Osteocyte (in vitro differentiated cells): Measurements from ENCODE around the gene OXSR1. TPM values are rescaled to one million over a fixed set of nuclear protein-coding genes. Genes with fewer than 3 reads are reported as not detected.

Source experiments
- DNase-seq: peaks from one replicate; pipeline ENCODE4 v3.0.0; 2021; ENCODE audit warnings: mixed read lengths; ENCODE audit not compliant: unreplicated experiment; ENCODE audit errors: extremely low spot score
- H3K27ac Mint-ChIP-seq: one replicate; pipeline ENCODE4 v1.8.0; 2021; ENCODE audit warnings: mild to moderate bottlenecking, mixed read lengths; ENCODE audit not compliant: unreplicated experiment
- H3K27me3 Mint-ChIP-seq: one replicate; pipeline ENCODE4 v1.8.0; 2021; ENCODE audit warnings: mixed read lengths; ENCODE audit not compliant: unreplicated experiment
- H3K36me3 Mint-ChIP-seq: one replicate; pipeline ENCODE4 v1.8.0; 2021; ENCODE audit warnings: mixed read lengths; ENCODE audit not compliant: unreplicated experiment
- H3K4me1 Mint-ChIP-seq: one replicate; pipeline ENCODE4 v1.8.0; 2021; ENCODE audit warnings: mixed read lengths; ENCODE audit not compliant: unreplicated experiment
- H3K4me3 Mint-ChIP-seq: one replicate; pipeline ENCODE4 v1.8.0; 2021; ENCODE audit warnings: mild to moderate bottlenecking, moderate library complexity, mixed read lengths; ENCODE audit not compliant: unreplicated experiment
- H3K9me3 Mint-ChIP-seq: one replicate; pipeline ENCODE4 v1.8.0; 2021; ENCODE audit warnings: mixed read lengths; ENCODE audit not compliant: unreplicated experiment
- CTCF ChIP-seq: fragments of 200-600 bp; sonication (generic); IDR thresholded peaks from 2 replicates; pipeline ENCODE4 v1.5.0; 2021; ENCODE audit warnings: antibody characterized with exemption, mild to moderate bottlenecking, moderate library complexity
- total RNA-seq: library from RNA; stranded (reverse); gene quantifications from 2 replicates; pipeline ENCODE4 v1.2.1, GENCODE V29; 2021

The OXSR1 gene
- total RNA-seq, 1 donor from 2014 or later, result 57.8 TPM

GRCh38 chr3:38120693-38121450, 44.5 kb upstream of the OXSR1 start:
- Mint-ChIP-seq H3K27ac (no peak overlapping the region), H3K36me3 (peaks cover 29% of the 10 kb centered on the region), H3K9me3 (no peaks in the 10 kb centered on the region), H3K4me1 (no peaks in the 10 kb centered on the region), H3K27me3 (no peaks in the 10 kb centered on the region), H3K4me3 (no peak overlapping the region)
- no peak for TF ChIP-seq CTCF
- DNase-seq, result no peak

- peaks cover 30% of the 10 kb centered on the region for H3K36me3 Mint-ChIP-seq
- DNase-seq, result no peak
- TF ChIP-seq CTCF, result no peak
- H3K4me3 Mint-ChIP-seq, result no peak overlapping the region
- H3K9me3 Mint-ChIP-seq, result no peaks in the 10 kb centered on the region
- H3K4me1 Mint-ChIP-seq, result no peaks in the 10 kb centered on the region
- no peak overlapping the region for H3K27ac Mint-ChIP-seq
- no peaks in the 10 kb centered on the region for H3K27me3 Mint-ChIP-seq
Measured at GRCh38 chr3:38121451-38121831, 43.9 kb upstream of the OXSR1 start.

GRCh38 chr3:38121832-38122461, 43.4 kb upstream of the OXSR1 start:
- H3K9me3 Mint-ChIP-seq, result no peaks in the 10 kb centered on the region
- no peaks in the 10 kb centered on the region for H3K27me3 Mint-ChIP-seq
- no peak overlapping the region for H3K4me3 Mint-ChIP-seq
- no peaks in the 10 kb centered on the region for H3K4me1 Mint-ChIP-seq
- DNase-seq, result peak; percentile 76
- TF ChIP-seq CTCF, result no peak
- no peak overlapping the region for H3K27ac Mint-ChIP-seq
- H3K36me3 Mint-ChIP-seq, result peaks cover 30% of the 10 kb centered on the region

- Mint-ChIP-seq H3K4me3 (no peak overlapping the region), H3K9me3 (no peaks in the 10 kb centered on the region), H3K27ac (no peak overlapping the region), H3K36me3 (peaks cover 33% of the 10 kb centered on the region), H3K27me3 (no peaks in the 10 kb centered on the region), H3K4me1 (no peaks in the 10 kb centered on the region)
- DNase-seq, result peak; percentile 54
- no peak for TF ChIP-seq CTCF
Measured at GRCh38 chr3:38122712-38123290, 42.5 kb upstream of the OXSR1 start.
